Measurements from ENCODE around the gene HIP1R.

HIP1R gene

DNA sequence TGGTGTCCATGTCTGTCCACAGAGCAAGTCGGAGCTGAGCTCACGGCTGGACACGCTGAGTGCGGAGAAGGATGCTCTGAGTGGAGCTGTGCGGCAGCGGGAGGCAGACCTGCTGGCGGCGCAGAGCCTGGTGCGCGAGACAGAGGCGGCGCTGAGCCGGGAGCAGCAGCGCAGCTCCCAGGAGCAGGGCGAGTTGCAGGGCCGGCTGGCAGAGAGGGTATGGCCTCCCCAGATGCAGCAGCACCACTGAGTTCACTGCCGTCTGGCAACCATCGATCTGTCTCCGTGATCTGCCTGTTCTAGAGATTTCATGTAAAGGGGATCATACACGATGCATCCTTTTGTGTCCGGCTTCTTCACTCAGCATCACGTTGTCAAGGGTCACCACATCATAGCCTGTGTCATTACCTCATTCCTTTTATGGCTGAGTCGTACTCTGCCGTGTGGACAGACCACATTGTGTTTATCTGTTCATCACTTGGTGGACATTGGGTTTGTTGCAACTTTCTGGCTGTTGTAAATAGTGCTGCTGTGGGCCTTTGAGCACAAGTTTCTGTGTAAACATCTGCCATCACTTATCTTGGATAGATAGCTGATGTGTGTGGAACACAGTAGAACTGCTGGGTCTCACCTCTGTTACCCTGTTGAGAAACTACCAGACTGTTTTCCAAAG lies 21.9 kb downstream of the HIP1R start:
- no peak for DNase-seq
- in situ Hi-C loops (cut with MboI; ENCODE audit: low pct_unique_long_range_greater_than_20kb, low sequenced_read_pairs): loop anchor here (10.0 to 25.0 kb wide), 2 partner anchors 88 to 380 kb away; partner anchors contain the start of genes MPHOSPH9 and MTRFR

DNA sequence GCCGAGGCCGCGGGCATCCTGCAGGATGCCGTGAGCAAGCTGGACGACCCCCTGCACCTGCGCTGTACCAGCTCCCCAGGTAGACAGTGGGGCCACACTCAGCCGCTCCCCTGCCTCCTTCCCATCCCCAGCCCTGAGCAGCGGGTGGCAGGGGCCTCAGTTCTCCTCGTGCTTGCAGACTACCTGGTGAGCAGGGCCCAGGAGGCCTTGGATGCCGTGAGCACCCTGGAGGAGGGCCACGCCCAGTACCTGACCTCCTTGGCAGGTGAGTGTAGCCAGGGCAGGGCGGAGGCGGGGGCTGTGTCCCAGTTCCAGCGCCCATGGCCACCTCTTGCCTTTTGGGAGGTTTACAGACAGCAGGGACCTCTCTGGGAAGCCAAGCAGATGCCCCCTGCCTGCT lies 22.9 kb downstream of the HIP1R start:
- no peak for DNase-seq

DNA sequence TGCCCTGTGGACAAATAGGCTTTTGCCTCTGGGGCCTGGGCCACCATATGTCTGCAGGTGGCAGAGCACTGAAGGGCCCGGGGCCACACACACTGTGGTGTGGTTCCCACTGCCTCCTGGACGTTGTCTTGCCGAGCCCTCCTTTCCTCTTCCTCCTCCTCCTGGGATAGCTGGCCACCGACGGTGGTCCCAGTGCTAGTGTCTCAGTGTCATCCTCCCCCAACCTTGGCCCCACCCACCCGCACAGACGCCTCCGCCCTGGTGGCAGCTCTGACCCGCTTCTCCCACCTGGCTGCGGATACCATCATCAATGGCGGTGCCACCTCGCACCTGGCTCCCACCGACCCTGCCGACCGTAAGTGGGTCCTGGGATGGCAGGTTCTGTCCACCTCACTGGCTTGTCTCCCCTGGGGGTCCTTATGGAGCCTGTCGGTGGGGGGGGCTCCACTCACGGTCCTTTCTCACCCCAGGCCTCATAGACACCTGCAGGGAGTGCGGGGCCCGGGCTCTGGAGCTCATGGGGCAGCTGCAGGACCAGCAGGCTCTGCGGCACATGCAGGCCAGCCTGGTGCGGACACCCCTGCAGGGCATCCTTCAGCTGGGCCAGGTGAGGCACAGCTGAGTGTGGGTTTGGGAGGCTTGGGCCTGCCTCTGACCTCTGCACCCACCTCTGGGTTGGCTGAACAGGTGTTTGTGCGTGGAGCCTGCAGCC lies 23.5 kb downstream of the HIP1R start:
- DNase-seq: no peak
- in situ Hi-C loops (cut with MboI; ENCODE audit: low pct_unique_long_range_greater_than_20kb, low sequenced_read_pairs): loop anchor here (10.0 to 25.0 kb wide), 2 partner anchors 86 to 379 kb away; partner anchors contain the start of genes MPHOSPH9 and MTRFR

More for the DNA sequence above, 22.9 kb downstream of the HIP1R start:
- in situ Hi-C loops (cut with MboI; ENCODE audit: low pct_unique_long_range_greater_than_20kb, low sequenced_read_pairs): loop anchor here (10.0 to 25.0 kb wide), 2 partner anchors 87 to 379 kb away; partner anchors contain the start of genes MPHOSPH9 and MTRFR

DNA sequence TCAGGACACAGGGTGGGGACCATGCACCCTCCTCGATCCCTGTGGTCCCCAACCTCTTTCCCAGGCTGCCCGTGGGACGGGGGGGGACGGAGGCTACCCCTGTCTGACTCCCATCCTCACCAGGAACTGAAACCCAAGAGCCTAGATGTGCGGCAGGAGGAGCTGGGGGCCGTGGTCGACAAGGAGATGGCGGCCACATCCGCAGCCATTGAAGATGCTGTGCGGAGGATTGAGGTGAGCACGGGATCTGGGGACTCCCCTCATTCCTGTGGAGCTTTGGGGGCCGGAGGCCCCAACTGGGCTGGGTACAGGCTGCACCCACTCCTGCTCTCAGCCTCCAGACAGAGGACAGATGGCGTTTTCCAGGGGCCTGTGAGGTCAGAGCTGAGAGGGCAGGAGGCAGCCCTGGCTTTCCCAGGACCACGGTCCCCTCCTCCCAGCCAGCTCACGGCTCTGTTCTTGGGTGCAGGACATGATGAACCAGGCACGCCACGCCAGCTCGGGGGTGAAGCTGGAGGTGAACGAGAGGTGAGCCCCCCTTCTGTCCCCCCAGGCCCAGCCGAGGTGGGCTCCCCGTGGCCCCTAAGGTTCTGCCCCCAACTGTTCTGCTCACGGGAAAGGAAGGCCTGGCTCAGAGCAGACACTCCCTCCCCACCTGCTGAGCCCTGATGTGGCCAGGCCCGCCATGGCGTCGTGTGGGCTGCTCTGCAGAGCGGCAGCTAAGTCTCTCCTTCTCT lies 24.2 kb downstream of the HIP1R start:
- DNase-seq: no peak
- in situ Hi-C loops (cut with MboI; ENCODE audit: low pct_unique_long_range_greater_than_20kb, low sequenced_read_pairs): loop anchor here (10.0 to 25.0 kb wide), 2 partner anchors 85 to 378 kb away; partner anchors contain the start of genes MPHOSPH9 and MTRFR

DNA sequence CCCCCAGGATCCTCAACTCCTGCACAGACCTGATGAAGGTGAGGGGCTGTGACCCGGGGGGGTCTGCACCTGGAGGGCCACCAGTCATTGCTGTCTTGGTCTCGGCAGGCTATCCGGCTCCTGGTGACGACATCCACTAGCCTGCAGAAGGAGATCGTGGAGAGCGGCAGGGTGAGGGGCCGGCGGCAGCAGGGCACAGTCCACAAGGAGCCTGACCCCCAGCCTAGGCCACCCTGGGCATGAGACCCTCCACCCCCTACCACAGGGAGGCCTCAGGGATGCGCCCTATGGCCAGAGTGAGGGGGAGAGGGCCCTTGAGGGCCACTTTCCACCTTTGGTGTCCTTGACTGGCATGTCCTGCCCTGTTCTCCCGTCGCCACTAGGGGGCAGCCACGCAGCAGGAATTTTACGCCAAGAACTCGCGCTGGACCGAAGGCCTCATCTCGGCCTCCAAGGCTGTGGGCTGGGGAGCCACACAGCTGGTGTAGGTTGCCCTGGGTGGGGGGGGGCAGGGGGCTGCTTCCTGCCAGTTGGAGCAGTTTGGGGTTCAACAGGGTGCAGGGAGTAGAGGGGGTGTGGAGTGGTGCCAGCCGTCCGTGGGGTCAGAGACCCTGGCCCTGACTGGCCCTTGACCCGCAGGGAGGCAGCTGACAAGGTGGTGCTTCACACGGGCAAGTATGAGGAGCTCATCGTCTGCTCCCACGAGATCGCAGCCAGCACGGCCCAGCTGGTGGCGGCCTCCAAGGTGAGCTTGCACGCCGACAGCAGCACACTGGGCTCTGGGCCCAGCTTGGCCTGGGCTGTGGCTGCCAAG lies 25.0 kb downstream of the HIP1R start:
- in situ Hi-C loops (cut with MboI; ENCODE audit: low pct_unique_long_range_greater_than_20kb, low sequenced_read_pairs): loop anchor here (25.0 kb wide), 1 partner anchor 377 kb away; the partner anchor contains the start of genes MPHOSPH9 and MTRFR

DNA sequence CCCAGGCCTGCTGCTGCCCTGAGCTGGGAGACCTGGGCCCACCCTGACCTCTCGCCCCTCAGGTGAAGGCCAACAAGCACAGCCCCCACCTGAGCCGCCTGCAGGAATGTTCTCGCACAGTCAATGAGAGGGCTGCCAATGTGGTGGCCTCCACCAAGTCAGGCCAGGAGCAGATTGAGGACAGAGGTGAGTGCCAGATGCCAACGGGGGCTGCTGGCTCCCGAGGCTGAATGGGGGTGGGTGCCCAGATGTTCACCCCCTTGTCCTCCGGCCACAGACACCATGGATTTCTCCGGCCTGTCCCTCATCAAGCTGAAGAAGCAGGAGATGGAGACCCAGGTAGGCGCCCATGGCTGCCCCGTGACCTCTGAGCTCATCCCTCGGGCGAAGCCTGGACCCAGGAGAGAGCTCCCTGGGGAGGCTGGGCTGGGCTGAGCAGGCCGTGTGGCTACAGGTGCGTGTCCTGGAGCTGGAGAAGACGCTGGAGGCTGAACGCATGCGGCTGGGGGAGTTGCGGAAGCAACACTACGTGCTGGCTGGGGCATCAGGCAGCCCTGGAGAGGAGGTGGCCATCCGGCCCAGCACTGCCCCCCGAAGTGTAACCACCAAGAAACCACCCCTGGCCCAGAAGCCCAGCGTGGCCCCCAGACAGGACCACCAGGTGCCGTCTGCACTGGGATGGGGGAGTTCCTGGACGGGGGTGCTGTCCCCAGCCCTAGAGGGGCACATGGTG lies 25.8 kb downstream of the HIP1R start:
- no peak for DNase-seq
- in situ Hi-C loops (cut with MboI; ENCODE audit: low pct_unique_long_range_greater_than_20kb, low sequenced_read_pairs): loop anchor here (25.0 kb wide), 1 partner anchor 376 kb away; the partner anchor contains the start of genes MPHOSPH9 and MTRFR

More for the DNA sequence above, 25.0 kb downstream of the HIP1R start:
- peak; percentile 70 for DNase-seq

DNA sequence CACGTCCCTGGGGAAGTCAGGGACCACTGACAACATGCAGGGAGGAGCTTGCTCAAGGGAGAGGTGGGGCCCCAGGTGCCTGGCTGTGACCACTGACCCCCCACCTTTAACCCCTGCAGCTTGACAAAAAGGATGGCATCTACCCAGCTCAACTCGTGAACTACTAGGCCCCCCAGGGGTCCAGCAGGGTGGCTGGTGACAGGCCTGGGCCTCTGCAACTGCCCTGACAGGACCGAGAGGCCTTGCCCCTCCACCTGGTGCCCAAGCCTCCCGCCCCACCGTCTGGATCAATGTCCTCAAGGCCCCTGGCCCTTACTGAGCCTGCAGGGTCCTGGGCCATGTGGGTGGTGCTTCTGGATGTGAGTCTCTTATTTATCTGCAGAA lies 26.3 kb downstream of the HIP1R start:
- in situ Hi-C loops (cut with MboI; ENCODE audit: low pct_unique_long_range_greater_than_20kb, low sequenced_read_pairs): loop anchor here (25.0 kb wide), 1 partner anchor 376 kb away; the partner anchor contains the start of genes MPHOSPH9 and MTRFR
- no peak for DNase-seq

DNA sequence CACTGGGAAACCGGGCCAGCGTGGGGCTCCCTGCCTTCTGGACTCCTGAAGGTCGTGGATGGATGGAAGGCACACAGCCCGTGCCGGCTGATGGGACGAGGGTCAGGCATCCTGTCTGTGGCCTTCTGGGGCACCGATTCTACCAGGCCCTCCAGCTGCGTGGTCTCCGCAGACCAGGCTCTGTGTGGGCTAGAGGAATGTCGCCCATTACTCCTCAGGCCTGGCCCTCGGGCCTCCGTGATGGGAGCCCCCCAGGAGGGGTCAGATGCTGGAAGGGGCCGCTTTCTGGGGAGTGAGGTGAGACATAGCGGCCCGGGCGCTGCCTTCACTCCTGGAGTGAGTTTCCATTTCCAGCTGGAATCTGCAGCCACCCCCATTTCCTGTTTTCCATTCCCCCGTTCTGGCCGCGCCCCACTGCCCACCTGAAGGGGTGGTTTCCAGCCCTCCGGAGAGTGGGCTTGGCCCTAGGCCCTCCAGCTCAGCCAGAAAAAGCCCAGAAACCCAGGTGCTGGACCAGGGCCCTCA lies 26.9 kb downstream of the HIP1R start:
- no peak for DNase-seq
- in situ Hi-C loops (cut with MboI; ENCODE audit: low pct_unique_long_range_greater_than_20kb, low sequenced_read_pairs): loop anchor here (25.0 kb wide), 1 partner anchor 375 kb away; the partner anchor contains the start of genes MPHOSPH9 and MTRFR

DNA sequence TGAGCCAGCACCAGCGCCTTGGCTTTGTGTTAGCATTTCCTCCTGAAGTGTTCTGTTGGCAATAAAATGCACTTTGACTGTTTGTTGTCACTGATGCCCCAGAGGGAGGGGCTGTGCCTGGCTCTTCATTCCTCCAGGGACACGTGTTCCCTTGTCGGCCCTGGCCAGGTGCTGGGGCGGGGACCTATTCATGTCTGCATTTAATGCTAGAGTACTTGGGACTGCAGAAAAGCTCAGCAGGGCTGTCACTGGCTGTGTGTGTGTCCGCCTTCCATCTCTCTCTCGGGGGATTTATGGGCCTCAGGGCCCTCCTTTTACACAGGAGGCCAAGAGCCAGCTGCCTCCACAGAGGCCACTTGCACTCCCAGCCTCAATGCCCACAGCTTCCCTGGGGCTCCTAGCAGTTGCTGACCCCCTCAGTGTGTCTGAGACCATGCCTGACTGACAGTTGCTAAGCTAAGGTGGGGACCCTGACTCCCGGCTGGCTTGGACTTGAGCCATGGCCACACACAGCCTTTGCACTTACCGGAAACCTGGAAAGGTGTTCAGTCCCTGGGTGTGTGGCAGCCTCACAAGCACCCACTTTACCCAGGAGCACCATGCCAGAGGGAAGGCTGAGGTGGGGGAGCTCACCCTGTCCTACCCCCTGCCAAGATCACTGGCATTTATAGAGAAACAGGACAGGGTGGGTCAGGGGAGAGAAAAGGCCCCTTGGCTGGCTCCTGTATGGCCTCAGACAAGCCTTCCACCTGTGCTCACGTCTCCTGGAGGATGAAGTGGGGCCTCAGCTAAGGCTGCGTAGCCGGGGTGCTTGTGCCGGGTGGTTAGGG lies 27.8 kb downstream of the HIP1R start:
- in situ Hi-C loops (cut with MboI; ENCODE audit: low pct_unique_long_range_greater_than_20kb, low sequenced_read_pairs): loop anchor here (25.0 kb wide), 1 partner anchor 374 kb away; the partner anchor contains the start of genes MPHOSPH9 and MTRFR
- DNase-seq: no peak

DNA sequence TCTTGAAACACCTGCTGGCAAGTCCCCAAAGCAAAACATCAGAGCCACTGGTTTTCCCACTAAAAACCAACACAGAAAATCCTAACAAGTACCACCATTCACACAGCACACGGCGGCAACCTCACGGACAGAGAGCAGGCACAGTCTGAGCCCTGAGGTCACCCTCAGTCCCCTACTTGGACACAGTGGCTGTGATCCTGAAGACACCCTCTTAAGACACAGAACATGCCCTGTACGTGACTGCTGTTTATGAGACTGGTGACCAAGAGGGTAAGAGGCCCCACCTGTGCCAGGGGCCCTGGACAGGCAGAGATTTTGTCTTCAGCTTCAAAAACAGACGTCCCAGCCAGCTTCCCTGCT lies 29.6 kb downstream of the HIP1R start:
- DNase-seq: no peak
- in situ Hi-C loops (cut with MboI; ENCODE audit: low pct_unique_long_range_greater_than_20kb, low sequenced_read_pairs): loop anchor here (25.0 kb wide), 1 partner anchor 372 kb away; the partner anchor contains the start of genes MPHOSPH9 and MTRFR

DNA sequence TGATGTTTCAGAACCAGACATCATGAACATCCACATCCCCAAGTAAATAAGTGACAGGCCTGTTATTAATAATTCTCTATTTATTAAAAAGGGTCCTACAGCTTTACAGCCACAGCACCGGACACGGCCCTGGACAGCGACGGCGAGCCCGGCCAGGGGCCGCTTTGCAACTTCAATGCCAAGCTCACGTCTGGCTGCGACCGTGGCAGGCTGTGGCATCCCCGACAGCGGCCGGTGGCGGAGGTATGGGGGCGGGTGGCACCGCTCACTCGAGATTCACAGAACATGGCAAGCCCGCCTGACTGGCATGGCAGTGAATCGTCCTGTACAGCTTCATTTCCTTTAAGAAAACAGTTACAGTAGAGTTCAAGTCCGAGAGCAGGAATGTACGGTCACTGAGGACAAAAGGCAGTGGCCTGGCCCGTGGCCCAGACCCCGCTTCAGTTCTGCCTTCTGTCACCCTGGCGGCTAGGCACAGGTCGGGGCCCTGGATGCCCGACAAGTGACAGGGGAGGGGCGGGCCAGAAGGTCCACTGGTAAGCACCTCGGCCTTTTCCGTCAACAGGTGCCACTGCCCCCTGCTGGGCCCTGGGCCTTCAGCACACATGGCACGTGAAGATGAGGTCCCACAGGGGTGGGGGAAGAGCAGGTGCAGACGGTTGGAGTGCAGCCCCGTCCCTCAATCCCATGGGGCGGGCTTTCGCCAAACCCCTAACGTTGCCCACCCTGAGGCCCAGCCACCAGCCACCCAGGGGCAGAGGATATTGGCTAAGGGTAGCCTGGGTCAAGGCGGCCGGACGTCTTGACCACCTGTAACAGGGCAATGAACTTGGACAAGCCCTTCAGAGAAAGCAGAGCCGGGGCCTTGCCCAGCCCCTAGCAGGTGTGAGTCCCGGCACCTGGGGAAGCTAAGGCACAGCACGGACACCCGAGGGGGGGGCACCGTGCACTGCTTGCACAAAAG lies 30.3 kb downstream of the HIP1R start:
- in situ Hi-C loops (cut with MboI; ENCODE audit: low pct_unique_long_range_greater_than_20kb, low sequenced_read_pairs): loop anchor here (25.0 kb wide), 1 partner anchor 372 kb away; the partner anchor contains the start of genes MPHOSPH9 and MTRFR
- no peak for DNase-seq

DNA sequence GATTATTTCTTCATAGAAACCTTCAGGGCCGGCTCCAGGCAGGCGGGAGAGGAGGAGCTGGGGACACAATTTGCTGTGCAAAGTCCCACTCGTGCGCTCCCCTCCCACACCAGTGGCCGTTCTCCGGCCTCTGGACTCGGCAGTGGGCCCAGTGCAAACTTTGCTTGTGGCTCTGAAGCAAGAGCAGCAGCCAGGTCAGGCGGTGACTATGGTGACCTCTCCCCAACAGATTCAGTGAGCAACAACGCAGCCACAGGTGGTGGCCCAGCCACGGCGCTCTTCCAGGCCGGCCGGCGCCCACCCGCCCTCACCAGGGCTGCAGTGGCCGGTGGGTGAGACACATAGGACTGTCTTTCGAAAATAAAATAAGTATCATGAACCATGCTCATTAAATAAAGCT lies 31.1 kb downstream of the HIP1R start:
- no peak for DNase-seq
- in situ Hi-C loops (cut with MboI; ENCODE audit: low pct_unique_long_range_greater_than_20kb, low sequenced_read_pairs): loop anchor here (25.0 kb wide), 1 partner anchor 371 kb away; the partner anchor contains the start of genes MPHOSPH9 and MTRFR

DNA sequence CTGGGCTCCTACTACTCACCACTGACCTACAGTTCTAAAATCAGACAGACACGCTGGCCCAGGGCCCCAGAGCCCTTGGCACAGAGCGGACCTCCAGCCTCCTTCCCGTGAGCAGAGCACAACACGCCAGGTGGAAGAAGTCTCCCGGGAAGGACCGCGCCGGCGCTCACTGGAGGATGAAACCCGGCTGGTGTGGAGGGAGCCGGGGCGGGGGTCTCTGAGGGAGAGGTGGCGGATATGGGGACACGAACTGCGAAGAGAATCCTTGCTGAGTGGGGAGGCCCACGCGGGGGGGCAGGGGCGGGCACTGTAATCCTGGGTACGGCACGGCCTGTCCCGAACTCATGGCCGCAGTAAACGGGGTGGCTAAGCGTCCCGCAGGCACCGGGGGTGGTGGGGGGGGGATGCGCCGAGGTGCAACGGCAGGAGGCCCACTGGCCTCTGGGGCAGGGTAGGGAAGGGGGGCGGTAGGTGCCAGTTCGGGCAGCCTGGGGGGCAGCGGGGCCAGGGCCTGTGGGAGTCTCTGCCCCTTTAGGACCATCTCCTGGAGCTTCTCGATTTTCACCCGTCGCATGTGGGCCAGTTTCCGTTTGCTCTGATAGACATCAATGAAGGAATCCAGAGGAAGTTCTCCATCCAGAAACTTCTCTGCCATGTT lies 31.8 kb downstream of the HIP1R start:
- in situ Hi-C loops (cut with MboI; ENCODE audit: low pct_unique_long_range_greater_than_20kb, low sequenced_read_pairs): loop anchor here (25.0 kb wide), 1 partner anchor 370 kb away; the partner anchor contains the start of genes MPHOSPH9 and MTRFR
- DNase-seq: no peak

DNA sequence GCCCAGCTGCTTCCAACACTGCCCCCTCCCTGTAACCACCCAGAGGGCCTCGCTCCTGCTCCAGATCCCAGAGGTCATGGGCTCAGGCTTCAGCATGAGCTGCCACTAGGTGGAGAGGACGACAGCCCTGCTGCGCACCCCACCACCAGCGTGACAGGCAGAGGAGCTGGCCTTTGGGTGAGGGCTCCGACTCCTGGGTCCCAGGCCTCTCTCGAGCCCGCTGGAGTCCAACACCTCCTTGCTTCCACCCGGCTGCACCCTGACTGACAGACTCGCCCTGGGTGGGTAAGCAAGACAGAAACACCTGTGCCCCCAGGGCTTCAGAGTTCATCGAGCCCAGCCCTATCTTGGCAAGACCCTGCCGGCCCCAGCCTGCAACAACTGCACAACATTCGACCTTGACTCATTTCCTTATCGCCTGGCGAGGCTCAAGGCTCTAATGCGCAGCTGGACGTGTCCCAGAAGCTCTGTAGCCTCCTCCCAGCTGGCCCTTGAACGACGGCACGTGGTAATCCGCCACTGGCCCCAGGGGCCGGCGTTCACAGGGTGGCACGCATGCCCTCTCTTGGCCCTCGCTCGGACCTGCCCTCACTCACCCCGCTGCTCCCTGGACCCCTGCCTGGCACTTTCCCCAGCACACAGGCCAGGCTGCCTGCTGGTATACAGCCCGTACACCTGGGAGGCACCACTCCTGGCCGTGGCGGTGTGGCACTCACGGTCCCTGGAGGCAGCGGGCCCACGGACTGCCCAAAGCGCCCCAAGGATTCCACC lies 32.6 kb downstream of the HIP1R start:
- no peak for DNase-seq
- in situ Hi-C loops (cut with MboI; ENCODE audit: low pct_unique_long_range_greater_than_20kb, low sequenced_read_pairs): loop anchor here (25.0 kb wide), 1 partner anchor 369 kb away; the partner anchor contains the start of genes MPHOSPH9 and MTRFR
